ENCODE measurements around the gene TCP1.
"Not testable (repeated sequence)": the region's sequence is repeated elsewhere in the genome, so short reads cannot be mapped to it uniquely, and the experiment has no call there.

Gene TCP1

DNA sequence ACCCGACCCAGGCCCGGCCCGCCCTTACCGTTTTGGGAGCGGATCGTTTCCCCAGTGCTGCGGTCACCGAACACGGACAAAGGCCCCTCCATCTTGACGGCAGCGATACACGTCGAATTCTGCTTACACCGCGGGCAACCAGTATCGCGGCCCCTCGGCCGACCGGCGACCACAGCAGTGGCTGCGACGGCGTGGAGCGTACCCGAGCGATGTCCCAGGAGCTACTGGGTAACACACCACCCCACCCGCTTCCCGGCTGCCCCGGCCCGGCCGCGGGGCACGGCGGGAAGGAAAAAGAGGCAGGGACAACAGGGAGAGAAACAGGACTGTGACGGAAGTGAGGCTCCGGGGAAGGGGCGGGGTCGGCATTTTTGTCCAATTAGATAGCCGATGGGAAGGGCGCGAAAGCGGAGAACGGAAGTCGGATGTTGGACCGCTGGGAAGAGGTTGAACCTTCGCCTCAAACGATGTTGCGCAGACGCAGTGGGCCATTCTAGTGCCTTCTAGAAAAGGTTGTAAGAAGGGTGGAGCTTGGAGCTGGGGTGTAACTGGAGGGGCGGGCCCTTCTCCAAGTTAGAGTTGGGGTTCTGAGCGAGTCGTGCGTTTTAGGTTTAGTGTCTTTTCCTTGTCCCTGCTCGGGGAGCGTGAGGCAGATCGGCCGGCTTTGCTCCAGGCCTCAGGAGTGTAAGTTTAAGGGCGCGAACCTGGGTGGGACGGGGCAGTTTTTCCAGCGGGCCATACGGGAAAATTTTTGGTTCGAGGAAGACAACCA is at the start of gene TCP1:
TSS of gene TCP1 (minus strand) at position 226 of the 772 bp plus-strand sequence. CDS start at position 92, 134 bp downstream.
- DNase-seq, result peak; percentile 100

- no peak for DNase-seq
These were observed 48.8 kb upstream of the TCP1 start for GRCh38 chr6:159838020-159838744.

- no peak for DNase-seq
These were observed 48.1 kb upstream of the TCP1 start for GRCh38 chr6:159837511-159837910.

GRCh38 chr6:159836718-159837490 is 47.5 kb upstream of the TCP1 start:
- no peak for DNase-seq

DNA sequence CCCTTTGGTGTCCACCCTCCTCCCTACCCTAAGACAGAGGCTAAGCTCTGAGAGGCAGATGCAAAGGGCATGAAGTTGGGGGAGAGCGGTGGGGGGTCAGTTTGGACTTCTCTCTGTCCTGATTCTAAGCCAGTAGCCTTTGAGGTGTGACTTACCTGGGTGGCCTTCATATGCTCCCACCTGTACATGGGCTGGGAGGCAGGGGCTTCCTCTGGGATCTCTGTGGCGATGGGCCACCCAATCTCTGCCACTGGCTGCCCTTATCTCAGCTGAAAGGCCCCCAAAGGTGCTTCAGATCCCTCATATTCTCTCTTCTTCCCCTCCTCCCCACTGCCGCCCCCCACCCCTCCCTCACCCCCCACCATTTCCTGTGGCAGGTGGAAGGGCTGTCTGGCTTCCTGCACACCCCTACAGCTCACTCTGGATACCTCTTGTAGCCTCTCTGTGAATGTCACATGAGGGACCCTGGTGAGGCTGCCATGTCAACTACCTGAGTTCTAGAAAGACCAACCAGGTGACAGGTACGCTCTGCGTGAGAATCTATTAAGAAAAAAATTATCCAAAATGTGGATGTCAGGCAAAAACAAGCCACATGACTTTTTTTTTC is 44.7 kb upstream of the TCP1 start:
- DNase-seq, result no peak

DNA sequence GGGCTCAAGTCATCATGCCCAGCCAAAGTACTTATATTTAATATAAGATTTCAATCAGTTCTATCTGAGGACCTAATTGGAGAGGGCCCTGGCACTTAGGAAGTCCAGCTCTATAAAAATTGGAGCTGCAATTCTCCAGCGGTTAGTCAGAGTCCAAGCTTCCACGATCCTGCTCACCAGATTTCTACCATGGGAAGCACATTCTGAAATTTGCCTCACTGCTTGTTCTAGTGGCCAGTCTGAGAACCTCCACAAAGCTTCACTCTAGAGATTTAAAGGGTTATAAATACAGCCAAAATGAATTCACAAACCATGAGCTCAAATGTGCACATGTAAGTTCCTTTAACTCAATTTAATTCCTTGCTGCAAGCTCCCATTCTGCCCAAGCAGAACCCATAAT is 44.2 kb upstream of the TCP1 start:
- DNase-seq, result no peak

DNA sequence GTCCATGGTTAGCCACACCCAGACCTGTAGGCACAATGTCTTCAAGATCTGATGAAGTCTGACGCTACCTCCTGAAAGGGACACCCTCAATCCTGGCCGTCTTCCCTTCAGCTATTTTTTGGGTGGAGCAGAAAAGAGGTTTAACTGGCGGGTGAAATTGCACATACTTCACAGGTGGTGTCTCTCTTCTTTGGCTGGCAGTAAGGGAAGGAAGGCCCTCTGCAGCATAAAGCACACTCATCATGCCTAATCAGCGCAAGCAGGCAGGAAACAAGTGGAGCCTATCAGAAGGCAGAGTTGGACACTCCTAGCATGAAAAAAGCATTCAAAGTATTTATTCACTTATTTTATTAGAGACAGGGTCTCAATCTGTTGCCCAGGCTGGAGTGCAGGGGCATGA is 43.5 kb upstream of the TCP1 start:
- no peak for DNase-seq

DNA sequence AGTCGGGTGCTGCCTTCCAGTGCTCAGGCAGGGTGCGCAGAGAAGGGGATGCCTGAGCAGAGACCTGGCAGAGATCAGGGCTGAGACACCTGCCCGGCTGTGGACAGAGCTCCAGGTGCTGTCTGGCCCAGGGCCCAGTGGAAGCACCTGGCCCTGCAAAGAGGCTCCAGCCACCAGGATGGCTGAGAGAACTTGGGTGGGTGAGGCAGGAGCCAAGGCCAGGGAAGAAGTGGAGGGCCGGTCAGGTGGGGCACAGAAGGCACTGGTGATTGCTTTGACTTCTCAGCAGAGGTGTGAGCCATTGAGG is 41.9 kb upstream of the TCP1 start:
- DNase-seq, result no peak

DNA sequence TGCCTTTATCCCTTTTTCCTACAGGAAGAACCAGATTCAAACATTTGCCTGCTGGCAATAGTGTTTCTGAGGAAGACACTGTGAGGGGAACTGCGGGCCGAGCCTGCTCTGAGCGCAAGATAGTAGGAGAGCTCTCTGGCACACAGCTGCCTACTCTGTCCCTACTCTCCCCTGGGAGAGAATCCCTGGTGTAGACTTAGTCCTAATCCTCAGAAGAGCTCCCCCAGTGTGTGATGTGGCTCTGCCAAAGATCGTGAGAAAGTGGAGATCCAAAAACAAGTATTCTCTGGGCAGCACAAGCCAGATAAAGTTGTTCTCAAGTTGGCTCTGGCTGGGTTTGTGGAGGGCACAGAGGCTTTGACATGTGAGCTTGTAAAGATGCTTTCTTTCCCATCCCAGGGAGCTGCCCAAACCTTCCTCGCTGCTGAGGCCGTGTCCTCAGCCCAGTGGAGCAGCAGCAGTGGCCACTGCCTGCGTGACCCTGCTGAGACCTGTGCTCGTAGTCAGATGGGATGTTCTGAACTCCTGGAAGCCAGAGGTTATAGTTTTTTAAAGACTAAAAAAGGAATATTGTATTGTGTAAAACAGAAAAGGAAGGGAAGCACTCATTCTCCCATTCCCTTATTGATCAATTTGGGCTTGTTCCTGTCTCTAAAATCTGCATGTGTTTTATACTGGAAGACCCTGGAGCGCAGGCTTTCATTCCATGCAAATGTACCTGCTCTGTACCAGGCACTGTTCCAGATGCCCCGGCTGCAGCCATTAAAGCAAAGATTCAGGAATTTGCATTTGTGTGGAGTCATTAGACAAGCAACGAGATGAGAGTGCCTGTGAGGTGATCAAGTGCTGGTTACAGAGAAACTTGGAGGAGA is 41.3 kb upstream of the TCP1 start:
- DNase-seq, result no peak

DNA sequence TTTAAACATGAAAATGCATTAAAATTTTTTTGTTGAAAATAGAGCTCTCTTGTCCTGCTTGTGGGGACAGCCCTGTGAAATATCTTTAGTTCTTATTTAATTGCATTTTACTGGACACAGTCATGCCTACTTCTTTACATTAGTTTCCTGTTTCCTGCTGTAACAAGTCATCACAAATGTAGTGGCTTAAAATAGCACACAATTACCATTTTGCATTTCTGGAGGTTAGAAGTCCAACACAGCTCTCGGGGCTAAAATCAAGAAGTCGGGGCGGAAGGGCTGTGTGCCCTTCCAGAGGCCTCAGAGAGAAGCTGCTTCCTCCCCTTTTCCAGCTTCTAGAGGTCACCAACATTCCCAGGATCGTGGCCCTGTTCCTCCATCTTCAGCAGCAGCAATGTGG is 40.1 kb upstream of the TCP1 start:
- no peak for DNase-seq

DNA sequence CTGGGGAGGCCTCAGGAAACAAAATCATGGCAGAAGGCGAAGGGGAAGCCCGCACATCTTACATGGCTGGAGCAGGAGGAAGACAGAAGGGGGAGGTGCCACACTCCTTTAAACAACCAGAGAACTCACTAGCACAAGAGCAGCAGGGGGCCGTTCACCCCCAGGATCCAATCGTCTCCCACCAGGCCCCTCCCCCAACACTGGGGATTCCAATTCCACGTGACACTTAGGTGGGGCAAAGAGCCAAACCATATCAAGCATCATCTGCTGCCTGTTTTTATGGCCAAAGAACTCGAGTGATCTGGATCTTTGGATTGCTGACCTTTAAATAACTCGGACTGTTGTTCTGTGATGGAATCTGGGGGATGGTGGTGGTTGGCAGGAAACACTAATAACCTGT is 38.7 kb upstream of the TCP1 start:
- DNase-seq, result no peak

DNA sequence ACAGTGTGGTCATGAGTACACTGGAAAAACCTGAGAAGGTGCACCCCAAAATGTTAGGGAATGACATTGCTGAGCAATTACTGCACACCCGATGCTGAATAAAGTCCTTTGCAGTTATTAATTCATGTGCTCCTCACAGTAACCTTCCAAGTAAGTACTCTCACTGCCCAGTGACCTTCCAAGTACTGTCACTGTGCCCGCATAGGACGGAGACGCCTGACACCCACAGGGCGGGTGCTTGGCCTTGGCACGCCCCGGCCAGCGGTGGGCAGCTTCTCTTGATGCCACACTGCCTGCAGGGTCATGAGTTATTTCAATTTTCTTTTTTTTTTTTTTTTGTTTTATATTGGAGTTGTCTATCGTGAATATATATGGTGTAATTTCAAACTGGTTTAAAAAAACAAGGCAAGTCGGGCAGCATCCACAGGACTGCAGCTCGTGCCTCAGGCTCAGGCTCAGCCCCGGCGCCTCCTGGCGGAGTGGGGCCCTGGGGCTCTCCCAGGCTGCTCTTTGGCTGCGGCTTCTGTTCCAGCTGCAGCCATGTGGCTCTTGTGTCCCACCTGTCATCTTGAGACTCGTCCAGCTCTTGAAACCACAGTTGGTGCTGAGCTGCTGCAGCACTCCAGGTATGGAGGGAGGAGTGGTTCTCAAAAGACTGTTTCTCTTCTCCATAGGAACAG is 37.7 kb upstream of the TCP1 start:
- DNase-seq, result no peak

GRCh38 chr6:159826004-159826403 is 36.6 kb upstream of the TCP1 start:
- no peak for DNase-seq

DNA sequence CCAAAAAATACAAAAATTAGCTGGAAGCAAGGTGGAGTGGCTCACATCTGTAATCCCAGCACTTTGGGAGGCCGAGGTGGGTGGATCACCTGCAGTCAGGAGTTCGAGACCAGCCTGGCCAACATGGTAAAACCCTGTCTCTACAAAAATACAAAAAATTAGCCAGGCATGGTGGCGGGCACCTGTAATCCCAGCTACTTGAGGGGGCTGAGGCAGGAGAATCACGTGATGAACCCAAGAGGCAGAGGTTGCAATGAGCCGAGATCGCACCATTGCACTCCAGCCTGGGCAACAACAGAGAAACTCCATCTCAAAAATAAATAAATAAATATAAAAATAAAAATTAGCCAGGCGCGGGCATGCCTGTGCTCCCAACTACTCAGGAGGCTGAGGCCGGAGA is 35.3 kb upstream of the TCP1 start:
- DNase-seq, result not testable (repeated sequence)

DNA sequence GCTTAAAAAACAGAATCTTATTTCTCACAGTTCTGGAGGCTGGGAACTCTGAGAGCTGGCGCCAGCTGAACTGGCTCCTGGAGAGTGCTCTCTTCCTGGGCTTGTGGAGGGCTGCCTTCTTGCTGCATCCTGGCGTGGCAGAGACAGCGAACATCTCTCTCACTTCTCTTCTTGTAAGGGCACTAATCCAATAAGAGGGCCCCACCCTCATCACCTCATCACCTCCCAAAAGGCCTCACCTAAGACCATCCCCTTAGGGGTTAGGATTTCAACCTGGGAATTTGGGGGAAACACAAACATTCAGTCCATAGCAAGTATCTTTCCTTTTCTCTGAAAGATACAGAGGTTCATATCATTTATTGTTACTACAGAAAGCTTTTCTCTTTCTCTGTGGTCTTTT is 34.6 kb upstream of the TCP1 start:
- DNase-seq, result no peak

DNA sequence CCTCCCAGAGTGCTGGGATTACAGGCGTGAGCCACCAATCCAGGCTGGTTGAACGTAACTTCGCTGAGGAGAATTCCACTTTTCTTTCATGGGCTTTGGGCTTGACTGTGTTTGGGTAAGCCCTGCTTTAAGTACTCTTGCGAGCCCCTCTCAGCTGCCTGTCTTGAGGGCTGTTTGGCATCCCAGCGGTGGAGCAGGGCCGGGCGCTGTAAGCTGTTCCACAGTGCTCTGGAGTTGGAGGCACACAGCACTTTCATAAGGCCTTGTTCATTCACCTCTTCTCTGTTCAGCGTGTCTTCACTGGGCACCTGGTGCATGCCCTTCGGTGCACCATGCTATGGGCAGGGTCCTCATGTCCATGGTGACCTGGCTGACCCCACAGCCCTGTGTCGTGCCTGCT is 32.3 kb upstream of the TCP1 start:
- no peak for DNase-seq

- DNase-seq, result no peak
These were observed 31.7 kb upstream of the TCP1 start for GRCh38 chr6:159821122-159821521.

- no peak for DNase-seq
These were observed 30.7 kb upstream of the TCP1 start for GRCh38 chr6:159819932-159820640.

DNA sequence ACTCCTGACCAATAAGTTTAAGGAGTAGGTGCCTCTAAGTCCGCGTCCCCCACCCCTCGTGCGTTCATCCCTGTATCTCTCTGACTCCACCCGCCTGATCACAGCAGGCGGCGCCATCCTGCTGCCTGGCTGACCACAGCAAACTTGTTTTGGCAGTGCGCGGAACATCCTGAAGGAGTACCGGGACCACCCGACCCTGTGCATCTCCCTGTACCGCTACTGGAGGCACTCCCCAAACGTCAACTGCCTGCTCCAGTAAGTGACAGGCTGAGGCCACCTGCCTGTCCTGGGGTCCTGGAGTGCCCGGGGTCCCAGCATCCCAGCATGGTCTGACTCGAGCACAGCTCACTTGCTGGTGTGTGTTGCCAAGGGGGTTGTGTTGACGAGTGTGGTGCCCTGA is 29.7 kb upstream of the TCP1 start:
- no peak for DNase-seq

DNA sequence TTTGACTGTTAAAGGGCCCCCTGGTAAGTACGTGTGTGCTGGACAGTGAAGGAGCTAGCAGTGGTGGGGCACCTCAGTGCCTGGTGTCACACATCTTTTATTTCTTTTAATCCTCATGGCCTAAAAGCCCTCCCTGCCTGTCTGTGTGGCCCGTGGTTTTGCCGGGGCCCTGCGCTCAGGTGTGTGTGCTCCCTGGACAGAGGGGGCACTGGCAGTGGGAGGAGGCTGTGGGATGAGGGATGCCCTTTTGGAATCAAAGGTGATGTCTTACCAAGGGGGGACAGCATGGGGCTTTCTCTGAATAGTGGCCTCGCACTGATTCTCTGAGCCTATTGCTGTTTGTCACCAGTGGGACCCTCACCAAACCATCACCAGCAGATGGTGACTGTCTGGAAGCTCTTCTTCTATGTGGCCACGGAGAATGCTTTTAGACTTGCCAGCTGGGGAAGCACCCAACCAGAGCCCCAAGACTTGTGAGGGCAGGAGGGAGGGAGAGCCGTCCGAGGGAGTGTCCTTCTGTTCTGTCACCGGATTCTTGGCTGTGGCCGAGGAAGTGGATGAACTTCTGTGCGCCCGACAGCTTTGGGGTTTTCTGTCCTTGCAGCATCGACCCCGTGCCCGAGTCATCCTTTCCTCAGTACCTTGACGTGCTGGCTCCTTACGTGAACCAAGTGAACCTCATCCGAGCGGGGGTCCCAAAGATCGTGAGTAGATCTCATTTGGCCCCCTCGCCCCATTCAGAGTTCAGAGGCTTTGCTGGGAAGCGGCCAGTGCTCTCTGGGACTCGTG is 28.7 kb upstream of the TCP1 start:
- no peak for DNase-seq

Measured in left hindlimb (tissue), 1 donor.